ENCODE measurements around the gene AKT1. TPM values are rescaled to one million over a fixed set of nuclear protein-coding genes. Genes with fewer than 3 reads are reported as not detected.

Gene AKT1
- total RNA-seq, 4 donors from 2014 or later = 51.9 to 91.0 (median 88.7) TPM

GRCh38 chr14:104771918-104772706 is 23.4 kb downstream of the AKT1 start:
- DNase-seq (ENCODE audit: low spot score in 2 of 2) = no peak
- intact Hi-C loops (cut with DNase I; ENCODE audit: low total_unique reads) = loop anchor here (5.0 kb wide), 1 partner anchor 50 kb away; no protein-coding TSS in a partner anchor
- 84 to 87% methylated on average over 33 of the region's 34 CpGs for WGBS, 2 donors
- H3K4me3 ChIP-seq (ENCODE audit: low read depth, poor library complexity, severe bottlenecking) = no peak overlapping the region
- no peak for TF ChIP-seq CTCF (IDR thresholded peaks at IDR 0.05)
- no peak for TF ChIP-seq POLR2A (IDR thresholded peaks at IDR 0.05)

- no peak for DNase-seq (ENCODE audit: low spot score in 2 of 2)
- TF ChIP-seq CTCF (IDR thresholded peaks at IDR 0.05) (no peak), POLR2A (IDR thresholded peaks at IDR 0.05) (no peak)
- H3K4me3 ChIP-seq (ENCODE audit: low read depth, poor library complexity, severe bottlenecking) = no peak overlapping the region
- 96 to 97% methylated on average over 4 of the region's 4 CpGs for WGBS, 2 donors
- intact Hi-C loops (cut with DNase I; ENCODE audit: low total_unique reads) = loop anchor here (5.0 kb wide), 1 partner anchor 51 kb away; no protein-coding TSS in a partner anchor
These were observed 24.2 kb downstream of the AKT1 start for GRCh38 chr14:104771374-104771773.

GRCh38 chr14:104770851-104771272 is 24.7 kb downstream of the AKT1 start:
- WGBS, 2 donors = 92 to 94% methylated on average over 5 of the region's 5 CpGs
- no peak for DNase-seq (ENCODE audit: low spot score in 2 of 2)
- TF ChIP-seq POLR2A (IDR thresholded peaks at IDR 0.05) = no peak
- TF ChIP-seq CTCF (IDR thresholded peaks at IDR 0.05) = no peak
- intact Hi-C loops (cut with DNase I; ENCODE audit: low total_unique reads) = loop anchor here (5.0 kb wide), 1 partner anchor 51 kb away; no protein-coding TSS in a partner anchor
- H3K4me3 ChIP-seq (ENCODE audit: low read depth, poor library complexity, severe bottlenecking) = no peak overlapping the region

GRCh38 chr14:104770072-104770579 is 25.4 kb downstream of the AKT1 start:
- WGBS, 2 donors = 80% methylated on average over 24 of the region's 24 CpGs
- DNase-seq (ENCODE audit: low spot score in 2 of 2) = no peak
- H3K4me3 ChIP-seq (ENCODE audit: low read depth, poor library complexity, severe bottlenecking) = no peak overlapping the region
- TF ChIP-seq CTCF (IDR thresholded peaks at IDR 0.05) = no peak
- TF ChIP-seq POLR2A (IDR thresholded peaks at IDR 0.05) = no peak
- intact Hi-C loops (cut with DNase I; ENCODE audit: low total_unique reads) = loop anchor here (5.0 kb wide), 1 partner anchor 52 kb away; no protein-coding TSS in a partner anchor

- 73 to 79% methylated on average over 18 of the region's 18 CpGs for WGBS, 2 donors
- intact Hi-C loops (cut with DNase I; ENCODE audit: low total_unique reads) = loop anchor here (5.0 kb wide), 1 partner anchor 53 kb away; no protein-coding TSS in a partner anchor
- no peak overlapping the region for H3K4me3 ChIP-seq (ENCODE audit: low read depth, poor library complexity, severe bottlenecking)
- no peak for TF ChIP-seq POLR2A (IDR thresholded peaks at IDR 0.05)
- no peak for TF ChIP-seq CTCF (IDR thresholded peaks at IDR 0.05)
- DNase-seq (ENCODE audit: low spot score in 2 of 2) = no peak
These were observed 26.1 kb downstream of the AKT1 start for GRCh38 chr14:104769324-104770071.
